DND-41 (cell line): ENCODE results near the gene ZNF668.

ENCODE experiments used
- ATAC-seq: fragments of 200-7000 bp; cut with Tn5 transposase; 3 replicates; pipeline ENCODE4 v1.9.1; 2021; ENCODE audit warnings: low read depth; ENCODE audit not compliant: insufficient read depth
- DNase-seq: peaks from one replicate; pipeline ENCODE4 v3.0.0-alpha.2; 2020
- H2AFZ ChIP-seq: 2 replicates; pipeline ENCODE4 v1.6.0; 2012; ENCODE audit warnings: low read depth, low read length
- H3K27ac ChIP-seq: 2 replicates; pipeline ENCODE4 v1.5.1; 2012; ENCODE audit warnings: low read length, inconsistent platforms
- H3K27me3 ChIP-seq: fragments of 200-600 bp; sonication (generic); 2 replicates; pipeline ENCODE4 v1.6.0; 2012; ENCODE audit warnings: low read length, mild to moderate bottlenecking, inconsistent platforms; ENCODE audit not compliant: insufficient read depth, poor library complexity
- H3K36me3 ChIP-seq: 2 replicates; pipeline ENCODE4 v1.5.1; 2012; ENCODE audit warnings: low read length, inconsistent platforms; ENCODE audit not compliant: insufficient read depth
- H3K4me1 ChIP-seq: 2 replicates; pipeline ENCODE4 v1.5.1; 2012; ENCODE audit warnings: mild to moderate bottlenecking, low read length; ENCODE audit not compliant: insufficient read depth
- H3K4me2 ChIP-seq: 2 replicates; pipeline ENCODE4 v1.6.0; 2012; ENCODE audit warnings: mild to moderate bottlenecking, moderate library complexity, low read length, inconsistent platforms; ENCODE audit not compliant: insufficient read depth
- H3K4me3 ChIP-seq, 2 experiments: fragments of 200-600 bp in 1 of 2; shearing (Covaris generic) in 1 of 2; 2 replicates each; pipeline ENCODE4 v1.5.1; 2012 to 2016; ENCODE audit warnings: inconsistent platforms in 2 of 2, low read length in 2 of 2, mild to moderate bottlenecking in 2 of 2, low read depth in 1 of 2, moderate library complexity in 1 of 2
- H3K79me2 ChIP-seq: 2 replicates; pipeline ENCODE4 v1.6.0; 2012; ENCODE audit warnings: low read length, inconsistent platforms; ENCODE audit not compliant: insufficient read depth
- H3K9ac ChIP-seq: 2 replicates; pipeline ENCODE4 v1.6.0; 2012; ENCODE audit warnings: low read depth, mild to moderate bottlenecking, inconsistent platforms, low read length, moderate library complexity
- H3K9me3 ChIP-seq: 2 replicates; pipeline ENCODE4 v1.5.1; 2012; ENCODE audit warnings: low read length, moderate library complexity, mild to moderate bottlenecking, inconsistent platforms; ENCODE audit not compliant: insufficient read depth, severe bottlenecking
- H4K20me1 ChIP-seq: 2 replicates; pipeline ENCODE4 v1.6.0; 2012; ENCODE audit warnings: low read length; ENCODE audit not compliant: insufficient read depth
- EZH2 ChIP-seq: IDR thresholded peaks from 3 replicates; pipeline ENCODE4 v1.6.1; 2012; ENCODE audit warnings: borderline replicate concordance, low read depth, mild to moderate bottlenecking, moderate library complexity, low read length, inconsistent platforms; ENCODE audit not compliant: severe bottlenecking
- TF ChIP-seq, protein P1 (sequence below): IDR thresholded peaks from 2 replicates; pipeline ENCODE4 v1.5.1; 2012; ENCODE audit warnings: borderline replicate concordance, low read length, moderate library complexity, mild to moderate bottlenecking; ENCODE audit not compliant: poor library complexity, severe bottlenecking; ENCODE audit errors: extremely low read depth

Gene ZNF668

DNA sequence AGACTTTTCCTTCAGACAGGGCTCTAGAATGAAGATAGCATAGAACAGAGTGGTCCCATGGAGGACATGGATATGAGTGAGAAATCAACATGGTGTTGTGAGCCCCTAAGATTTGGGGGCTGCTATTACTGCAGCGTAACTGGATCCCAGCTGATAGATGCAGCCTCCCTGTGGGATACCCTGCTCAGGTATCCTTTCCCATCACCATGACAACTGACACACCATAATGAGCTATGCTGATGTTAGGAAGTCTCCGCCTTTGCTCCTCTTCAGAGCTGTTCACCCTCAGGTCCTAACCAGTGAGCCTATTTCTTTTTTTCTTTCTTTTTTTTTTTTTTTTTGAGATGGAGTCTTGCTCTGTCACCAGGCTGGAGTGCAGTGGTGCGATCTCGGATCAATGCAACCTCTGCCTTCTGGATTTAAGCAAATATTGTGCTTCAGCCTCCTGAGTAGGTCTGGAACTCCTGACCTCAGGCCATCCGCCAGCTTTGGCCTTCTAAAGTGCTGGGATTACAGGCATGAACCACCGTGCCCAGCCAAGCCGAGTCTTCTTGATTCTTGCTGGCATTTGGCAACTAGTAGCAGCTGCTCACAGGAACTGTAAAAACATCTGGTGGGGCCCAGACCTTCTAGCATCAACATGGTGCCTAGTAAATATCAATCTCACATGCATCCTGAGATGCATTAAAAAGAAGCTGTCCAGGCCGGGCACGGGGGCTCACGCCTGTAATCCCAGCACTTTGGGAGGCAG, 23.6 kb downstream of the ZNF668 start:
- ATAC-seq (no peak), DNase-seq (no peak)
- Histone ChIP-seq H4K20me1 (no peaks in the 10 kb centered on the region), H3K4me1 (no peaks in the 10 kb centered on the region), H3K27ac (no peak overlapping the region), H3K79me2 (no peaks in the 10 kb centered on the region), H2AFZ (no peak overlapping the region), H3K4me3 (no peak overlapping the region), H3K36me3 (no peaks in the 10 kb centered on the region), H3K27me3 (no peaks in the 10 kb centered on the region), H3K4me2 (no peak overlapping the region), H3K9me3 (no peaks in the 10 kb centered on the region), H3K9ac (no peak overlapping the region)
- TF ChIP-seq, protein P1, sequence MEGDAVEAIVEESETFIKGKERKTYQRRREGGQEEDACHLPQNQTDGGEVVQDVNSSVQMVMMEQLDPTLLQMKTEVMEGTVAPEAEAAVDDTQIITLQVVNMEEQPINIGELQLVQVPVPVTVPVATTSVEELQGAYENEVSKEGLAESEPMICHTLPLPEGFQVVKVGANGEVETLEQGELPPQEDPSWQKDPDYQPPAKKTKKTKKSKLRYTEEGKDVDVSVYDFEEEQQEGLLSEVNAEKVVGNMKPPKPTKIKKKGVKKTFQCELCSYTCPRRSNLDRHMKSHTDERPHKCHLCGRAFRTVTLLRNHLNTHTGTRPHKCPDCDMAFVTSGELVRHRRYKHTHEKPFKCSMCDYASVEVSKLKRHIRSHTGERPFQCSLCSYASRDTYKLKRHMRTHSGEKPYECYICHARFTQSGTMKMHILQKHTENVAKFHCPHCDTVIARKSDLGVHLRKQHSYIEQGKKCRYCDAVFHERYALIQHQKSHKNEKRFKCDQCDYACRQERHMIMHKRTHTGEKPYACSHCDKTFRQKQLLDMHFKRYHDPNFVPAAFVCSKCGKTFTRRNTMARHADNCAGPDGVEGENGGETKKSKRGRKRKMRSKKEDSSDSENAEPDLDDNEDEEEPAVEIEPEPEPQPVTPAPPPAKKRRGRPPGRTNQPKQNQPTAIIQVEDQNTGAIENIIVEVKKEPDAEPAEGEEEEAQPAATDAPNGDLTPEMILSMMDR = no peak
- TF ChIP-seq EZH2 = no peak

DNA sequence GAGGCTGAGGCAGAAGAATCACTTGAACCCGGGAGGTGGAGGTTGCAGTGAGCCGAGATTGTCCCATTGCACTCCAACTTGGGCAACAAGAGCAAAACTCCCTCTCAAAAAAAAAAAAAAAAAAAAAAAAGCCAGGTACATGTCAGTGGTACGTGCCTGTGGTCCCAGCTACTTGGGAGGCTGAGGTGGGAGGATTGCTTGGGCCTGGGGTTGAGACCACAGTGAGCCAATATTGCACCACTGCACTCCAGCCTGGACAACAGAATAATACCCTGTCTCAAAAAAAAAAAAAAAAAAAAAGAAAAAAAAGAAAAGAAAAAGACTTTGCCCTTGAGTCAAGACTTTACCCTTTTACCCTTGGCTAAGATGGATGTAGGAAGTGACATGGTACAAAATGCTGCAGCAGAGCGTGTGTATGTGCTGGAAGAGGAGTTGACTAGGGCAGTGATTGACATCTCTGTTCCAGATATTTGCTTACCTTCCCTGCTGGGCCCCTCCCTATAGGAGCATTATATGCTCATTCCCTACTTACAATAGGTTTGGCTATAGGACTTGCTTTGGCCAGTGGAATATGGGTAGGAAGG, 30.1 kb downstream of the ZNF668 start:
- Histone ChIP-seq H3K79me2 (no peaks in the 10 kb centered on the region), H3K9me3 (no peaks in the 10 kb centered on the region), H4K20me1 (no peaks in the 10 kb centered on the region), H3K27ac (no peak overlapping the region), H3K4me1 (no peaks in the 10 kb centered on the region), H3K4me3 (no peak overlapping the region), H3K27me3 (no peaks in the 10 kb centered on the region), H3K4me2 (no peak overlapping the region), H3K36me3 (peaks cover 24% of the 10 kb centered on the region), H2AFZ (no peak overlapping the region), H3K9ac (no peak overlapping the region)
- TF ChIP-seq EZH2 = no peak
- TF ChIP-seq, protein P1 = no peak
- ATAC-seq (no peak), DNase-seq (no peak)

DNA sequence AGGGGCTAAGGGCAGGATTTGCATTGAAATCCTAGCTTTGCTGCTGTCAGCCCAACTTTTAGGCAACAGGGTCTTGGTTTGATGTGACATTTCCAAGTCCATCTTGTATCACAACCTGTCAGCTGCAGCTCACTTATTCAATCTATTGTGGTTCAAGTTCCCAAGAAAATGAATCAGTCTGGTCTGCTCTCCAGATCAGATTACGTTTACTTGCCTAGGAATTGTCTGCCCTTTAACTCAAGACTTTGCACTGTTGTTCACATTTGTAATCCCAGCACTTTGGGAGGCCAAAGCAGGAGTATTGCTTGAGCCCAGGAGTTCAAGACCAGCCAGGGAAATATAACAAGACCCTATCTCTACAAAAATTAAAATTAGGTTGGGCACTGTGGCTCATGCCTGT, 30.7 kb downstream of the ZNF668 start:
- Histone ChIP-seq H3K79me2 (no peaks in the 10 kb centered on the region), H3K4me1 (no peaks in the 10 kb centered on the region), H3K9me3 (no peaks in the 10 kb centered on the region), H3K4me3 (no peak overlapping the region), H2AFZ (no peak overlapping the region), H4K20me1 (no peaks in the 10 kb centered on the region), H3K9ac (no peak overlapping the region), H3K4me2 (no peak overlapping the region), H3K27me3 (no peaks in the 10 kb centered on the region), H3K36me3 (peaks cover 26% of the 10 kb centered on the region), H3K27ac (no peak overlapping the region)
- TF ChIP-seq, protein P1 = no peak
- TF ChIP-seq EZH2 = no peak
- no peak for ATAC-seq
- no peak for DNase-seq
